ENCODE measurements around the gene KDF1.

The KDF1 gene

GRCh38 chr1:26976621-26977510 lies 16.6 kb upstream of the KDF1 start:
- DNase-seq (ENCODE audit: extremely low read depth, low read depth) = no peak
- no peak overlapping the region for H3K4me3 ChIP-seq (replicated peaks; ENCODE audit: low read depth, low read length)
- TF ChIP-seq, protein P1, sequence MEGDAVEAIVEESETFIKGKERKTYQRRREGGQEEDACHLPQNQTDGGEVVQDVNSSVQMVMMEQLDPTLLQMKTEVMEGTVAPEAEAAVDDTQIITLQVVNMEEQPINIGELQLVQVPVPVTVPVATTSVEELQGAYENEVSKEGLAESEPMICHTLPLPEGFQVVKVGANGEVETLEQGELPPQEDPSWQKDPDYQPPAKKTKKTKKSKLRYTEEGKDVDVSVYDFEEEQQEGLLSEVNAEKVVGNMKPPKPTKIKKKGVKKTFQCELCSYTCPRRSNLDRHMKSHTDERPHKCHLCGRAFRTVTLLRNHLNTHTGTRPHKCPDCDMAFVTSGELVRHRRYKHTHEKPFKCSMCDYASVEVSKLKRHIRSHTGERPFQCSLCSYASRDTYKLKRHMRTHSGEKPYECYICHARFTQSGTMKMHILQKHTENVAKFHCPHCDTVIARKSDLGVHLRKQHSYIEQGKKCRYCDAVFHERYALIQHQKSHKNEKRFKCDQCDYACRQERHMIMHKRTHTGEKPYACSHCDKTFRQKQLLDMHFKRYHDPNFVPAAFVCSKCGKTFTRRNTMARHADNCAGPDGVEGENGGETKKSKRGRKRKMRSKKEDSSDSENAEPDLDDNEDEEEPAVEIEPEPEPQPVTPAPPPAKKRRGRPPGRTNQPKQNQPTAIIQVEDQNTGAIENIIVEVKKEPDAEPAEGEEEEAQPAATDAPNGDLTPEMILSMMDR (IDR thresholded peaks at IDR 0.05; ENCODE audit: low read depth, low read length, missing control alignments) = no peak

DNA sequence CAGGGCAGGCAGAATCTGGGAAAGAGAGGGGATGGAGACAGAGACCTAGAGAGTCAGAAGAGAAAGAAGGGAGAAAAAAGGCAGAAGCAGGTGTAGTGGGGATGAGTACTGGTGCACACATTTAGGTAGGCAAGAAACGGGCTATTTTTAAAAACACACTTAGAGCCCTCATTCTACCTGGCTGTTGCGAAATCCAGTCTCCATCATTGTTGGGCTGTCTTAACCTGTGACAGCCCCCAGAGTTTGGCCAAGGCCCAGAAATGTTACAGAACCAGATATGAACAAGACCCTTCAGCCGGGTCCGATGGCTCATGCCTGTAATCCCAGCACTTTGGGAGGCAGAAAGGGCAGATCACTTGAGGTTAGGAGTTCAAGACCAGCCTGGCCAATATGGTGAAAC lies 12.6 kb upstream of the KDF1 start:
- TF ChIP-seq, protein P1 (IDR thresholded peaks at IDR 0.05; ENCODE audit: low read depth, low read length, missing control alignments) = no peak
- no peak overlapping the region for H3K4me3 ChIP-seq (replicated peaks; ENCODE audit: low read depth, low read length)
- DNase-seq (ENCODE audit: extremely low read depth, low read depth) = no peak

DNA sequence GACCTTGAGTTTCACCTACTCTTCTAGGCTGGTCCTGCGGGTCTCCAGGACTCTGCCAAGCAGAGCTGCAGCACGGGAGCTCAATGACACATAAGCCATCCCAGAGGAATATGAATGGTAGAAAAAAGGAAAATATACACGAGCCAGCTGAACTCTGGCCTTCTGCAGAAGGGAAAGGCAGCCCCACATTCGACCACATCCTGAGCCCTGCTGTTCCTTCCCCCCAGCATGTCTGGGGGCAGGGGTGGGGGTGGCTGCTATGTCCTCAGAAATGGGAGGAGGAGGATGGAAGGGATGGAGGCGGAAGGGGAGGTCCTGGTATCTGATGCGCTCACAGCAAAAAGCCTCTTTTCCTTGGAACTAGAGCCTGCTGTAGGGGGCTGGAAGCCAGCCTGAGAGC lies 12.1 kb upstream of the KDF1 start:
- TF ChIP-seq, protein P1 (IDR thresholded peaks at IDR 0.05; ENCODE audit: low read depth, low read length, missing control alignments) = no peak
- no peak overlapping the region for H3K4me3 ChIP-seq (replicated peaks; ENCODE audit: low read depth, low read length)
- DNase-seq (ENCODE audit: extremely low read depth, low read depth) = no peak

GRCh38 chr1:26971590-26971989 lies 11.3 kb upstream of the KDF1 start:
- no peak for DNase-seq (ENCODE audit: extremely low read depth, low read depth)
- TF ChIP-seq, protein P1 (IDR thresholded peaks at IDR 0.05; ENCODE audit: low read depth, low read length, missing control alignments) = no peak
- no peak overlapping the region for H3K4me3 ChIP-seq (replicated peaks; ENCODE audit: low read depth, low read length)

DNA sequence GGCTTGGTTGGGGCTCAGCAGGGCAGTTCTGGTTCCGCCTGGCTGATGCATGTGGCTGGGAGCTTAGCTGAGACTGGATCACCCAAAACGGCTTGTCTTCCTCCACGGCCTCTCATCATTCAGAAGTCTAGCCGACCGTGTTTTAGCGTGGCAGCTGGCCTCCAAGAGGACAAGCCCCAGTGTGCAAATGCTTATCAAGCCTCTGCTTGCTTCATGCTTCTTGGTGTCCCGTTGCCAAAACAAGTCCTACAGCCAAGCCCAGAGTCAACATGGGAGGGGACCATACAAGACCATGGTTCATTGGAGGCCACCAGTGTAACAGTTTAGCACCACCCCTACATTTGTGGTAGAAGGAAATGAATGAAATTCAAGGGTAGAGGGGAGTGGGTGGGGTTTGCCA lies 10.5 kb upstream of the KDF1 start:
- DNase-seq (ENCODE audit: extremely low read depth, low read depth) = no peak
- H3K4me3 ChIP-seq (replicated peaks; ENCODE audit: low read depth, low read length) = no peak overlapping the region
- TF ChIP-seq, protein P1 (IDR thresholded peaks at IDR 0.05; ENCODE audit: low read depth, low read length, missing control alignments) = no peak

GRCh38 chr1:26965628-26966027 lies 5.4 kb upstream of the KDF1 start:
- no peak overlapping the region for H3K4me3 ChIP-seq (replicated peaks; ENCODE audit: low read depth, low read length)
- TF ChIP-seq, protein P1 (IDR thresholded peaks at IDR 0.05; ENCODE audit: low read depth, low read length, missing control alignments) = no peak
- DNase-seq (ENCODE audit: extremely low read depth, low read depth) = no peak

Data from HFF-Myc (cell line).